Thyroid gland (tissue), 4 donors: ENCODE data around the gene HTT-AS. TPM values are rescaled to one million over a fixed set of nuclear protein-coding genes. Genes with fewer than 3 reads are reported as not detected.

ENCODE experiments used
- DNase-seq, 2 donors: peaks; one replicate each; pipeline ENCODE4 v3.0.0-alpha.2; 2019
- H3K27ac ChIP-seq, 3 donors: fragments of 200-600 bp; sonication (generic); 1 replicate in 2 of 3; 2 replicates in 1 of 3; pipeline ENCODE4 v1.5.1; 2016 to 2019; ENCODE audit warnings: mild to moderate bottlenecking in 1 of 3, moderate library complexity in 1 of 3
- H3K27me3 ChIP-seq: fragments of 200-600 bp; sonication (generic); one replicate; pipeline ENCODE4 v1.5.1; 2019
- H3K36me3 ChIP-seq, 2 donors: fragments of 200-600 bp; sonication (generic); one replicate each; pipeline ENCODE4 v1.5.1; 2016 to 2019
- H3K4me1 ChIP-seq, 2 donors: fragments of 200-600 bp; sonication (generic); one replicate each; pipeline ENCODE4 v1.5.1; 2017 to 2019
- H3K4me3 ChIP-seq, 3 donors: fragments of 200-600 bp; sonication (generic); replicated peaks in 1 of 3; 1 replicate in 2 of 3; 2 replicates in 1 of 3; pipeline ENCODE4 v1.5.1; 2016; ENCODE audit warnings: mild to moderate bottlenecking in 1 of 3
- H3K9me3 ChIP-seq: fragments of 200-600 bp; sonication (generic); one replicate; pipeline ENCODE4 v1.5.1; 2017
- POLR2A ChIP-seq, 2 donors: fragments of 450-650 bp; IDR thresholded peaks; one replicate each; pipeline ENCODE4 v1.6.1; 2017; ENCODE audit warnings: antibody characterized with exemption in 2 of 2, mild to moderate bottlenecking in 2 of 2, moderate library complexity in 1 of 2
- WGBS, 2 donors: methylation state at CpG; one replicate each; pipeline ENCODE4 v1.1.5; 2017; 5-methylcytosine and 5-hydroxymethylcytosine counted together
- intact Hi-C: fragments of 100-400 bp; cut with DNase I; formaldehyde crosslinking; loops from one replicate; pipeline ENCODE4 v1.15.1; 2023
- total RNA-seq, 4 donors: library from RNA; depleted of rRNA; stranded (reverse); fragments of >200 nt; gene quantifications; one replicate each; pipeline ENCODE4 v1.2.3, GENCODE V29; 2016
- TF ChIP-seq, protein P1 (sequence below), 6 experiments: fragments of 200-600 bp in 3 of 6; fragments of 450-650 bp in 3 of 6; sonication (generic) in 3 of 6; IDR thresholded peaks; one replicate each; pipeline ENCODE4 v1.5.1; 2016 to 2019; ENCODE audit warnings: antibody characterized with exemption in 6 of 6, mild to moderate bottlenecking in 2 of 6, inconsistent platforms in 1 of 6, moderate library complexity in 1 of 6

The HTT-AS gene
- total RNA-seq, 4 donors from 2014 or later = not detected

DNA sequence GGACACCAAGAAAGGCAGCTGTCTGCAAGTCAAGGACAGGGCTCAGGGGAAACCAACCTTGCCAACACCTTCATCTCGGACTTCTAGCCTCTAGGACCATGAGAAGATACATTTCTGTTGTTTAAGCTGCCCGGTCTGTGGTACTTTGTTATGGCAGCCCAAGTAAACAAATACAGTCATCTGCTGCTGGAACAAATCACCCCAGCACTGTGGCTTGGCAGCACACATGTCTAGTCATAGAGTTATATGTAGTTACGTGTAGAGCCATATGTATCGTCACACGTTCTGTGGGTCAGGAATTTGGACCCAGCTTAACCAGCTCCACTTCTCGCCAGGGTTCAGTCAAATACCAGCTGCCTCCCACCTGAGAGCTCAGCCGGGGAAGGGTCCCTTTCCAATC is 2.5 kb downstream of the HTT-AS start:
- no peak for DNase-seq
- Histone ChIP-seq H3K27me3 (no peaks in the 10 kb centered on the region), H3K4me1 (peaks cover 14 to 19% of the 10 kb centered on the region in 2 donors), H3K4me3 (no peak overlapping the region), H3K36me3 (no peaks in the 10 kb centered on the region), H3K27ac (no peak overlapping the region), H3K9me3 (no peaks in the 10 kb centered on the region)
- TF ChIP-seq, protein P1, sequence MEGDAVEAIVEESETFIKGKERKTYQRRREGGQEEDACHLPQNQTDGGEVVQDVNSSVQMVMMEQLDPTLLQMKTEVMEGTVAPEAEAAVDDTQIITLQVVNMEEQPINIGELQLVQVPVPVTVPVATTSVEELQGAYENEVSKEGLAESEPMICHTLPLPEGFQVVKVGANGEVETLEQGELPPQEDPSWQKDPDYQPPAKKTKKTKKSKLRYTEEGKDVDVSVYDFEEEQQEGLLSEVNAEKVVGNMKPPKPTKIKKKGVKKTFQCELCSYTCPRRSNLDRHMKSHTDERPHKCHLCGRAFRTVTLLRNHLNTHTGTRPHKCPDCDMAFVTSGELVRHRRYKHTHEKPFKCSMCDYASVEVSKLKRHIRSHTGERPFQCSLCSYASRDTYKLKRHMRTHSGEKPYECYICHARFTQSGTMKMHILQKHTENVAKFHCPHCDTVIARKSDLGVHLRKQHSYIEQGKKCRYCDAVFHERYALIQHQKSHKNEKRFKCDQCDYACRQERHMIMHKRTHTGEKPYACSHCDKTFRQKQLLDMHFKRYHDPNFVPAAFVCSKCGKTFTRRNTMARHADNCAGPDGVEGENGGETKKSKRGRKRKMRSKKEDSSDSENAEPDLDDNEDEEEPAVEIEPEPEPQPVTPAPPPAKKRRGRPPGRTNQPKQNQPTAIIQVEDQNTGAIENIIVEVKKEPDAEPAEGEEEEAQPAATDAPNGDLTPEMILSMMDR (IDR thresholded peaks at IDR 0.05) = no peak
- no peak for TF ChIP-seq POLR2A (IDR thresholded peaks at IDR 0.05)
- WGBS, 2 donors = 80 to 83% methylated on average over 6 to 7 of the region's 7 CpGs
- intact Hi-C loops = loop anchor here (5.0 kb wide), 1 partner anchor 220 kb away; the partner anchor contains the start of gene RGS12

DNA sequence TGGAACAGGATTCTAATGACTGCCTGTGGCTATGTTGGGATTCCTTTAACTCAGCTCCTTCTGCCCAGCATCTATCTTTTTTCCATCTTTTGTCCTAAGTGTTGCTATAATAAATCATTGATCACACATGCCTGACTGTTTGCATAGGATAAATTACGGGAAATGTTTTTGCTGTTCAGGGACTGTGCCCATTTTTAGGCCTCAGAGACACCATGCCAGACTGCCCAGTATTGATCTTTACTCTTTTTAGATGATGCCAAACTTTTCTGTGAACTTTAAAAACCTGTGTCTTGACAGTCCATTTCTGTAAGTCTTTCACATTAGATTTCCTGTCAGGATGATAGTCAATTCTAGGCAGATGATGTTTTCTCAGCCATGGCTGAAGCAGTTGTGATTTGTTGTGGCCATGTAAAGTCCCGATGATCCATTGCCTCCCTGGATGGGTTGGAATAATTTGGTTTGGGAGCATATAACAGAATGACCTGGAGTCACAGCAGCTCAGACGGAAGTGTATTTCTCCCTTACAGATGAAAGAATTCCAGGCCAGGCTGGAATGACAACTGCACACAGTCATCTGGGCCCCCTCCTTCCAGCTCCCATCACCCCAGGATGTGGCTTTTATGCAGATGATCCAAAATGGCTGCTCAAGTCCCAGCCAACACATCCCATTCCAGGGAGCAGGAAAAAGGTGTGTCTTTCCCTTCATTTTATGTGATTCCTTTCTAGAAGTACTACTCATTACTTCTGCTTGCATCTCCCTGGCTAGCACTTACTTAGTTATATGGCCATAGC is 3.4 kb downstream of the HTT-AS start:
- no peaks in the 10 kb centered on the region for H3K36me3 ChIP-seq
- no peaks in the 10 kb centered on the region for H3K9me3 ChIP-seq
- H3K27ac ChIP-seq = no peak overlapping the region
- H3K4me3 ChIP-seq = no peak overlapping the region
- intact Hi-C loops = loop anchor here (5.0 kb wide), 1 partner anchor 221 kb away; the partner anchor contains the start of gene RGS12
- H3K4me1 ChIP-seq = peaks cover 8 to 14% of the 10 kb centered on the region in 2 donors
- TF ChIP-seq, protein P1 (IDR thresholded peaks at IDR 0.05) = no peak
- no peak for TF ChIP-seq POLR2A (IDR thresholded peaks at IDR 0.05)
- DNase-seq = no peak
- H3K27me3 ChIP-seq = no peaks in the 10 kb centered on the region
- WGBS, 2 donors = 82 to 85% methylated on average over 3 of the region's 3 CpGs

DNA sequence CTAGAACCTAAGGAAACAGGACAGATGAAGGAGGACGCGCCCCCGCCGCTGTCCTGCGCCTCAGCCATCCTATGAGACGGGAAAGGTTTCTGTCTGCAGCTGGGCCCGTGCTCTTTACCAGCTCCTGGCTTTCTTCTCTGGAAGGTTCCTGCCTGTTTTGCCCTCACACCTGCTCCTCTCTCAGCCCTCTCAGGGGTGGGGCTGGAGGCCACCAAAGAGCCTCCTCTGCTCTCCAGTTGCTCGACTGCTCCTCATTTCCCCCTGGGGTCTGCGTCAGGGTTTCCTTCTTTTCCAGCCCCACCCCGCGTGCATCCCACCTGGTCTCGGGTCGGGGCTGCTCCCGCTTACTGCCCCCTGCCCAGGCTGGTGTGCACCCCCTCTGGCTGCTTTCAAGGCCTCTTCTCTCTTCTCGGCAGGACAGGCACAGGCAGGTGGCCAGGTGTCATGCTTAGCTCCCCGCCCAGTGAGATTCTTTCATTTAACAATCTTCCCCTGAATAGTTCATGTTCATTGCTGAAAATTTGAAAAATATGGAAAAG is 4.6 kb downstream of the HTT-AS start:
- no peak overlapping the region for H3K4me3 ChIP-seq
- no peak for DNase-seq
- TF ChIP-seq POLR2A (IDR thresholded peaks at IDR 0.05) = no peak
- TF ChIP-seq, protein P1 (IDR thresholded peaks at IDR 0.05) = no peak
- intact Hi-C loops = loop anchor here (5.0 kb wide), 1 partner anchor 223 kb away; the partner anchor contains the start of gene RGS12
- no peaks in the 10 kb centered on the region for H3K27me3 ChIP-seq
- no peaks in the 10 kb centered on the region for H3K9me3 ChIP-seq
- 77 to 78% methylated on average over 16 of the region's 16 CpGs for WGBS, 2 donors
- no peaks in the 10 kb centered on the region for H3K36me3 ChIP-seq
- H3K27ac ChIP-seq = no peak overlapping the region
- H3K4me1 ChIP-seq = peaks cover 5 to 6% of the 10 kb centered on the region in 2 donors

DNA sequence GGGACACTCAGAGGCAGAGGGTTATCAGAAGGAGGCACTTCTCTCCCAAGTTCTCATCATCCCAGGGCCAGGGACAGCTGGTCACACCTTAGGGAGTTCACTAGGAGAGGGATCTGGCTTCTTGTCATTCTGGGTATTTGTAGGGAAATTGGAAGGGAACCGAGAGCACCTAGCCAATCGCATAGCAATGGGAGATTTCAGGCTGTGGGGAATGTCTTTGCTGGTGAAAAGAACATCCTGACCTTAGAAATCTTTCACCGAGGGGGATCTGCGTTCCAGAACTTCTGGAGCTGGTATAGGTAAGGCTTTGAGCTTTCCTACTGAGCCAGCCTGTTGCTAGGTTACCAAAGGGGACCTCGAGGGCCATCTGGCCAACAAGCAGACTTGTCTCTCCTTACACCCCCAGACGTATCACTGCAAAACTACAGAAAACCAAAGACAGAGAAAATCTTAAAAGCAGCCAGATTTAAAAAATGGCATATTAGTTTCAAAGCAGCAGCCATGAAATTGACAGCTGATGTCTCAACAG is 6.8 kb downstream of the HTT-AS start:
- no peak for TF ChIP-seq POLR2A (IDR thresholded peaks at IDR 0.05)
- Histone ChIP-seq H3K9me3 (no peaks in the 10 kb centered on the region), H3K36me3 (no peaks in the 10 kb centered on the region), H3K4me1 (no peaks in the 10 kb centered on the region), H3K27ac (no peak overlapping the region), H3K27me3 (no peaks in the 10 kb centered on the region), H3K4me3 (no peak overlapping the region)
- WGBS, 2 donors = 78 to 80% methylated on average over 6 of the region's 6 CpGs
- intact Hi-C loops = no loop called here
- DNase-seq = no peak

- Histone ChIP-seq H3K9me3 (no peaks in the 10 kb centered on the region), H3K27me3 (no peaks in the 10 kb centered on the region), H3K4me3 (no peak overlapping the region), H3K36me3 (no peaks in the 10 kb centered on the region), H3K27ac (no peak overlapping the region), H3K4me1 (no peaks in the 10 kb centered on the region)
- 89 to 90% methylated on average over 6 of the region's 6 CpGs for WGBS, 2 donors
- TF ChIP-seq, protein P1 (IDR thresholded peaks at IDR 0.05) = no peak
- no peak for TF ChIP-seq POLR2A (IDR thresholded peaks at IDR 0.05)
- no peak for DNase-seq
- intact Hi-C loops = no loop called here
These were observed 7.4 kb downstream of the HTT-AS start for GRCh38 chr4:3066836-3067400.
